ENCODE results near the gene CDCA4. TPM values are rescaled to one million over a fixed set of nuclear protein-coding genes. Genes with fewer than 3 reads are reported as not detected.

Gene CDCA4
- total RNA-seq, 1 experiment from 2014 or later: 41.4 TPM

GRCh38 chr14:105021656-105022275 lies 883 bp upstream of the CDCA4 start:
- intact Hi-C loops (cut with micrococcal nuclease; ENCODE audit: unreplicated experiment): loop anchor here (1.0 kb wide), 3 partner anchors 24 to 66 kb away; partner anchors contain the start of gene CLBA1
- Histone ChIP-seq H3K4me1 (peaks cover 15% of the 10 kb centered on the region), H3K36me3 (ENCODE audit: control insufficient read depth, insufficient read depth, low read length) (no peaks in the 10 kb centered on the region), H3K9me3 (no peaks in the 10 kb centered on the region), H3K27me3 (replicated peaks; ENCODE audit: control insufficient read depth, insufficient read depth, low read length) (no peaks in the 10 kb centered on the region), H3K4me3 (ENCODE audit: low read depth, low read length) (peak overlapping the region; percentile 71)
- peaks cover 29% of the 10 kb centered on the region for H3K36me3 Mint-ChIP-seq (ENCODE audit: insufficient read depth, unreplicated experiment)
- BruUV-seq (replicated peaks): TSS peak; percentile 85
- no peaks in the 10 kb centered on the region for H3K9me3 Mint-ChIP-seq (ENCODE audit: unreplicated experiment)
- H3K27ac Mint-ChIP-seq (ENCODE audit: unreplicated experiment): peak overlapping the region; percentile 87
- TF ChIP-seq CTCF (IDR thresholded peaks at IDR 0.05; ENCODE audit: insufficient read depth in 1 of 2, low read depth in 1 of 2, low read length in 1 of 2, severe bottlenecking in 1 of 2, unreplicated experiment in 1 of 2): peak in 1 of 2 experiments; percentile 45
- peak overlapping the region; percentile 86 for H3K4me3 Mint-ChIP-seq (ENCODE audit: unreplicated experiment)
- ChIA-PET POLR2A (interaction anchor here (1.0 to 1.2 kb wide), 4 partner anchors 22 to 44 kb away, joined by 3 to 15 read pairs (median 4); partner anchors contain the start of genes AHNAK2 and CLBA1), CTCF (interaction anchor here (0.6 kb wide), 2 partner anchors 27 to 1107 kb away, joined by 3 to 14 read pairs; no protein-coding TSS in a partner anchor)
- DNase-seq: peak; percentile 75 to 78
- no peaks in the 10 kb centered on the region for H3K27me3 Mint-ChIP-seq (ENCODE audit: insufficient read depth, unreplicated experiment)
- H3K4me1 Mint-ChIP-seq (ENCODE audit: low read depth, unreplicated experiment): peaks cover 3% of the 10 kb centered on the region

GRCh38 chr14:105019861-105020814 lies 745 bp downstream of the CDCA4 start:
- Histone ChIP-seq H3K36me3 (ENCODE audit: control insufficient read depth, insufficient read depth, low read length) (no peaks in the 10 kb centered on the region), H3K9me3 (no peaks in the 10 kb centered on the region), H3K27me3 (replicated peaks; ENCODE audit: control insufficient read depth, insufficient read depth, low read length) (no peaks in the 10 kb centered on the region), H3K4me3 (ENCODE audit: low read depth, low read length) (peak overlapping the region; percentile 70), H3K4me1 (peaks cover 15% of the 10 kb centered on the region)
- TF ChIP-seq CTCF (IDR thresholded peaks at IDR 0.05; ENCODE audit: insufficient read depth in 1 of 2, low read depth in 1 of 2, low read length in 1 of 2, severe bottlenecking in 1 of 2, unreplicated experiment in 1 of 2): no peak
- peaks cover 11% of the 10 kb centered on the region for H3K4me1 Mint-ChIP-seq (ENCODE audit: low read depth, unreplicated experiment)
- intact Hi-C loops (cut with micrococcal nuclease; ENCODE audit: unreplicated experiment): no loop called here
- ChIA-PET POLR2A (interaction anchor here (0.5 to 1.2 kb wide), 6 partner anchors 9 to 903 kb away, joined by 3 to 5 read pairs (median 4); partner anchors contain the start of genes AHNAK2 and ZBTB42), CTCF (interaction anchor here (0.6 to 1.1 kb wide), 7 partner anchors 14 to 126 kb away, joined by 3 to 9 read pairs (median 5); no protein-coding TSS in a partner anchor)
- H3K4me3 Mint-ChIP-seq (ENCODE audit: unreplicated experiment): peak overlapping the region; percentile 86
- DNase-seq: peak in 1 of 2 experiments; percentile 63
- BruUV-seq (replicated peaks): TSS peak; percentile 59
- no peaks in the 10 kb centered on the region for H3K9me3 Mint-ChIP-seq (ENCODE audit: unreplicated experiment)
- peak overlapping the region; percentile 48 for H3K27ac Mint-ChIP-seq (ENCODE audit: unreplicated experiment)
- H3K36me3 Mint-ChIP-seq (ENCODE audit: insufficient read depth, unreplicated experiment): peaks cover 38% of the 10 kb centered on the region
- H3K27me3 Mint-ChIP-seq (ENCODE audit: insufficient read depth, unreplicated experiment): no peaks in the 10 kb centered on the region

GRCh38 chr14:105018414-105018813 lies 2.5 kb downstream of the CDCA4 start:
- no TSS peak for BruUV-seq (replicated peaks)
- no peak for DNase-seq
- Mint-ChIP-seq H3K27ac (ENCODE audit: unreplicated experiment) (no peak overlapping the region), H3K36me3 (ENCODE audit: insufficient read depth, unreplicated experiment) (peaks cover 38% of the 10 kb centered on the region), H3K27me3 (ENCODE audit: insufficient read depth, unreplicated experiment) (no peaks in the 10 kb centered on the region), H3K9me3 (ENCODE audit: unreplicated experiment) (no peaks in the 10 kb centered on the region), H3K4me3 (ENCODE audit: unreplicated experiment) (no peak overlapping the region), H3K4me1 (ENCODE audit: low read depth, unreplicated experiment) (peaks cover 11% of the 10 kb centered on the region)
- H3K4me1 ChIP-seq: peaks cover 15% of the 10 kb centered on the region; the same call in 1 of the 2 replicates
- no peaks in the 10 kb centered on the region for H3K36me3 ChIP-seq (ENCODE audit: control insufficient read depth, insufficient read depth, low read length)
- no peaks in the 10 kb centered on the region for H3K27me3 ChIP-seq (replicated peaks; ENCODE audit: control insufficient read depth, insufficient read depth, low read length)
- CTCF ChIA-PET: interaction anchor here (0.6 kb wide), 1 partner anchor 19 kb away, joined by 3 read pairs; no protein-coding TSS in a partner anchor
- intact Hi-C loops (cut with micrococcal nuclease; ENCODE audit: unreplicated experiment): no loop called here
- POLR2A ChIA-PET: interaction anchor here (0.6 to 0.7 kb wide), 3 partner anchors 58 to 1071 kb away, joined by 3 to 7 read pairs (median 4); no protein-coding TSS in a partner anchor
- no peaks in the 10 kb centered on the region for H3K9me3 ChIP-seq
- H3K4me3 ChIP-seq (ENCODE audit: low read depth, low read length): no peak overlapping the region
- no peak for TF ChIP-seq CTCF (IDR thresholded peaks at IDR 0.05; ENCODE audit: insufficient read depth in 1 of 2, low read depth in 1 of 2, low read length in 1 of 2, severe bottlenecking in 1 of 2, unreplicated experiment in 1 of 2)
